Measurements from ENCODE around the gene VCX. TPM values are rescaled to one million over a fixed set of nuclear protein-coding genes. Genes with fewer than 3 reads are reported as not detected.

Gene VCX
- total and polyA plus RNA-seq, 2 donors (not counting 3 experiments of a cell fraction or from before 2014, with no cell fraction given) = not detected

DNA sequence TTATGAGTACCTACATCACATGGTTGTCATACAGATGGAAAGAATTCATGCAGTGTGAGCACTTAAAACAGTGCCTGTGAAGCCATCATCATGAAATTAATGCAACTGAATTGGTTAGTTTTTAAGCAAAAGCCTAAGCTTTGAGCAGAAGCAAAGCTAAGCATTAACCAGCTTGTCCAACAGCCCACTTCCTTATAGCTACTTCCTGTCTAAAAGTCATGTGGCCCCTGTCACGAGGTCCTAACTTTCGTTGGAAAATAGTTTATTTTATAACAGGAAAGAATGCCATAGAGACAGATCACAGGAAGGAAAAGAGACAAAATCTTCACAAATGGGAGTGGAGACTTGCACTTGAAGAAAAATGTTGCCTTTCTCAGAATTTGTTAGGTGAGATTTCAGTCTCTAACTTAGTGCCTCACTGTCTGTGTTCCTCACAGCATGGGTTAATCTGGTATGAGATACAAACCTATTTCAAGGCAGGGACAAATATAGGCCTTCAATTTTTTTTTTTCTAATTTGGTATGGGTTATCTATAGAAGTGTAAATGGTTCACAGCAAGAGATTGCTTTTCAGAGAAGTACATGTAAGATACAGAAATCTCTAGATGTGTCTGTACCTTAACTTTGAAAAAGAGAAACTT is 27.7 kb upstream of the VCX start:
- no peaks in the 10 kb centered on the region for H3K79me2 ChIP-seq (ENCODE audit: control insufficient read depth, insufficient read depth, low read length)
- H3K4me3 ChIP-seq (replicated peaks in 1 of 3; ENCODE audit: insufficient read depth in 1 of 3, low read depth in 1 of 3, low read length in 3 of 3) = no peak overlapping the region
- no peaks in the 10 kb centered on the region for H3K36me3 ChIP-seq (ENCODE audit: control insufficient read depth in 2 of 2, extremely low read depth in 1 of 2, insufficient read depth in 2 of 2, low read length in 2 of 2)
- no peak overlapping the region for H2AFZ ChIP-seq (ENCODE audit: low read depth, low read length)
- no peak overlapping the region for H3K4me2 ChIP-seq (ENCODE audit: insufficient read depth, low read length)
- no peak for FAIRE-seq
- H3K27ac ChIP-seq (ENCODE audit: insufficient read depth, low read depth, low read length) = no peak overlapping the region
- TF ChIP-seq FOS (IDR thresholded peaks at IDR 0.05; ENCODE audit: borderline replicate concordance, insufficient read depth, low read length) (no peak), EZH2 (IDR thresholded peaks at IDR 0.05; ENCODE audit: borderline replicate concordance, low read depth, low read length, severe bottlenecking) (no peak), POLR2AphosphoS5 (IDR thresholded peaks at IDR 0.05; ENCODE audit: insufficient read depth, low read depth, low read length) (no peak), JUN (IDR thresholded peaks at IDR 0.05; ENCODE audit: borderline replicate concordance, insufficient read depth, insufficient read length, low read depth) (no peak), GATA2 (IDR thresholded peaks at IDR 0.05; ENCODE audit: insufficient read depth, insufficient read length, low read depth, low read length) (no peak), MYC (IDR thresholded peaks at IDR 0.05; ENCODE audit: low read depth, low read length) (no peak), POLR2A (IDR thresholded peaks at IDR 0.05; ENCODE audit: low read depth, low read length) (no peak)
- TF ChIP-seq, protein P1, sequence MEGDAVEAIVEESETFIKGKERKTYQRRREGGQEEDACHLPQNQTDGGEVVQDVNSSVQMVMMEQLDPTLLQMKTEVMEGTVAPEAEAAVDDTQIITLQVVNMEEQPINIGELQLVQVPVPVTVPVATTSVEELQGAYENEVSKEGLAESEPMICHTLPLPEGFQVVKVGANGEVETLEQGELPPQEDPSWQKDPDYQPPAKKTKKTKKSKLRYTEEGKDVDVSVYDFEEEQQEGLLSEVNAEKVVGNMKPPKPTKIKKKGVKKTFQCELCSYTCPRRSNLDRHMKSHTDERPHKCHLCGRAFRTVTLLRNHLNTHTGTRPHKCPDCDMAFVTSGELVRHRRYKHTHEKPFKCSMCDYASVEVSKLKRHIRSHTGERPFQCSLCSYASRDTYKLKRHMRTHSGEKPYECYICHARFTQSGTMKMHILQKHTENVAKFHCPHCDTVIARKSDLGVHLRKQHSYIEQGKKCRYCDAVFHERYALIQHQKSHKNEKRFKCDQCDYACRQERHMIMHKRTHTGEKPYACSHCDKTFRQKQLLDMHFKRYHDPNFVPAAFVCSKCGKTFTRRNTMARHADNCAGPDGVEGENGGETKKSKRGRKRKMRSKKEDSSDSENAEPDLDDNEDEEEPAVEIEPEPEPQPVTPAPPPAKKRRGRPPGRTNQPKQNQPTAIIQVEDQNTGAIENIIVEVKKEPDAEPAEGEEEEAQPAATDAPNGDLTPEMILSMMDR (IDR thresholded peaks at IDR 0.05; ENCODE audit: extremely low read depth in 1 of 2, insufficient read depth in 1 of 2, low read depth in 1 of 2, low read length in 2 of 2) = no peak
- TF ChIP-seq, protein P2, sequence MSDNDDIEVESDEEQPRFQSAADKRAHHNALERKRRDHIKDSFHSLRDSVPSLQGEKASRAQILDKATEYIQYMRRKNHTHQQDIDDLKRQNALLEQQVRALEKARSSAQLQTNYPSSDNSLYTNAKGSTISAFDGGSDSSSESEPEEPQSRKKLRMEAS (IDR thresholded peaks at IDR 0.05; ENCODE audit: insufficient read depth, insufficient read length) = no peak
- DNase-seq (ENCODE audit: low read depth, low spot score) = no peak
- H3K27me3 ChIP-seq (ENCODE audit: control insufficient read depth in 2 of 2, insufficient read depth in 2 of 2, low read length in 2 of 2) = no peaks in the 10 kb centered on the region
- no peaks in the 10 kb centered on the region for H3K9me1 ChIP-seq (replicated peaks; ENCODE audit: control insufficient read depth, extremely low read depth, insufficient read depth, low read length)
- dilution Hi-C loops (cut with MboI; ENCODE audit: extremely low pct_ligation_motif_present, low sequenced_read_pairs) = no loop called here
- ChIA-PET POLR2A (no interaction called here), CTCF (no interaction called here)
- intact Hi-C loops (cut with micrococcal nuclease) = no loop called here
- BruUV-seq (replicated peaks) = no TSS peak
- no peak overlapping the region for H3K9ac ChIP-seq (replicated peaks; ENCODE audit: extremely low read depth, insufficient read depth, low read length)
- no peaks in the 10 kb centered on the region for H3K4me1 ChIP-seq (ENCODE audit: control insufficient read depth, extremely low read depth, insufficient read depth, low read length)
- no peaks in the 10 kb centered on the region for H3K9me3 ChIP-seq (replicated peaks; ENCODE audit: control insufficient read depth, insufficient read depth, low read length)
- H4K20me1 ChIP-seq (replicated peaks; ENCODE audit: control insufficient read depth, extremely low read depth, insufficient read depth, low read length) = no peaks in the 10 kb centered on the region

All from endothelial cell of umbilical vein (primary cell).